Memory B cell (primary cell): Measurements from ENCODE around the gene ITPRID2.

Experiments
- ATAC-seq: fragments of 150-1000 bp; cut with Tn5 transposase; 2 replicates; pipeline ENCODE4 v1.10.0; 2021; ENCODE audit warnings: low read depth, mild to moderate bottlenecking, moderate library complexity
- DNase-seq, 2 donors: peaks; one replicate each; pipeline ENCODE4 v3.0.0; 2022; ENCODE audit warnings: low spot score in 2 of 2
- H3K27ac Mint-ChIP-seq: one replicate; pipeline ENCODE4 v1.8.0; 2022; ENCODE audit warnings: mild to moderate bottlenecking, moderate library complexity, mixed read lengths
- H3K27me3 Mint-ChIP-seq: one replicate; pipeline ENCODE4 v1.8.0; 2022; ENCODE audit warnings: mixed read lengths
- H3K36me3 Mint-ChIP-seq: one replicate; pipeline ENCODE4 v1.8.0; 2022; ENCODE audit warnings: mild to moderate bottlenecking, mixed read lengths
- H3K4me1 Mint-ChIP-seq: one replicate; pipeline ENCODE4 v1.8.0; 2022; ENCODE audit warnings: mixed read lengths
- H3K4me3 Mint-ChIP-seq: one replicate; pipeline ENCODE4 v1.8.0; 2022; ENCODE audit warnings: mild to moderate bottlenecking, moderate library complexity, mixed read lengths
- H3K9me3 Mint-ChIP-seq: one replicate; pipeline ENCODE4 v1.8.0; 2022; ENCODE audit warnings: mixed read lengths

The ITPRID2 gene

DNA sequence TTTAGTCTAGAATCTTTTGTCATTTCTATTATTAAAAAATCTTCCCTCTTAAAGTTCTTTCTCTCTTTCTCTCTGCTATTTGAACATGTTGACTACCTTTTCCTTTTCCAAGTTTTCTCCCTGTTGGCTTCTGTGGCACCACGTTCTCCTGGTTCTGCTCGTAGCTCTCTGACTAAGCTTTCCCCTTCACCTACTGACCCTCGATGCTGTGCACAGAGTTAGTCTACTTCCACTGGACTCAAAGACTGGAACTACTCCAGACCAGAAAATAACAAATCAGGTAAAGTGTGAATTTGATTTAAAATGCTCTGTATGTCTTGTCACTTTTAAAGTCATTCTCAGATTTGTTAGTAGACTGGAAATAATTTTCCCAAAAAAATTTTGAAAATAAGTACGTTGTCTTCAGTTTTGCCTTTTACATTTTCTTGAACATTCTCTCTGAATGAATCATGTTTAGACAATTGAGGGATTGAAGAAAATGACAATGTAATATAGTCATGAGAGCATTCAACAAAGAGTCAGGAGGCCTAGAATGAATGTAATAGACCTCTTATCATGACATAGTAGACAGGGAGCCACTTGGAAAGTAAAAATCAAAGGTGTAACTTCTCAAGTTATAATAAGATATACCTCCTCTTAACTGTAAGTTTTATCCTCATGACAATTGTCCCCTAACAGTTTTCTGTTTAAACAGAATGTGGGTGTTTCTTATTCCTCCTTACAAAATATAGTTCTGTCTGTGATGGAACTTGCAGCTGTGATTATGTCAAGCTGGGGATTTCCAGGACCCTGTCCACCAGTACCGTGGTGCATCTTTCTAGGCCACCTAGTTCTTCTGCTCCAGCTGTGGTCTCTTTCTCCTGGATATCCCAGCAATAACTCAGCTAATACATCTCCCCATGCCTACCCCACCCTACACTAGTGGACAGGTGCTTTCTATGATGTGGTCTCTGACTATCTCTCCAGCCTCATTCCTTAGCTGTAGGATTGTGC is 25.5 kb downstream of the ITPRID2 start:
- ATAC-seq (no peak), DNase-seq (no peak)
- H3K27ac Mint-ChIP-seq: no peak overlapping the region
- H3K4me3 Mint-ChIP-seq: no peak overlapping the region
- H3K36me3 Mint-ChIP-seq: peaks cover 25% of the 10 kb centered on the region
- no peaks in the 10 kb centered on the region for H3K27me3 Mint-ChIP-seq
- H3K9me3 Mint-ChIP-seq: no peaks in the 10 kb centered on the region
- no peaks in the 10 kb centered on the region for H3K4me1 Mint-ChIP-seq

DNA sequence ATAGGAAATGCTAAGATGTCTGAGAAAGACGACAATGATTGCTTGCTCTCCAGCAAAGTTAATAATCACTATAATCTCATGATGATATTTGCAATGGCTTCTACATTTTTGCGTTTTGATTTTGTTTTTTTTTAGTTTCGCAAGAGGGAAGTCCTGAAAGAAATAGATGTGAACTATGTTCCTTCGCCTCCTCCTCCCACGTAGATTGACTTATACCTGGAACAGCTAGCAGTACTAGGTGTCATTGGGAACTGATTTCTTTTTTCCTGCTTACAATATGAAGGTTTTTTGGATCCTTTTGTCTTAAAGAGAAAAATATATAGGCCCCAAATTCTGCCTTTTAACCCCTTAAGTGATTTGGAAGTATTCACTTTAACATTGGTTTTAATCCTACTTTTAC is 26.7 kb downstream of the ITPRID2 start:
- peaks cover 28% of the 10 kb centered on the region for H3K36me3 Mint-ChIP-seq
- DNase-seq: no peak
- H3K4me3 Mint-ChIP-seq: no peak overlapping the region
- H3K9me3 Mint-ChIP-seq: no peaks in the 10 kb centered on the region
- no peaks in the 10 kb centered on the region for H3K4me1 Mint-ChIP-seq
- no peak for ATAC-seq
- H3K27ac Mint-ChIP-seq: no peak overlapping the region
- no peaks in the 10 kb centered on the region for H3K27me3 Mint-ChIP-seq

DNA sequence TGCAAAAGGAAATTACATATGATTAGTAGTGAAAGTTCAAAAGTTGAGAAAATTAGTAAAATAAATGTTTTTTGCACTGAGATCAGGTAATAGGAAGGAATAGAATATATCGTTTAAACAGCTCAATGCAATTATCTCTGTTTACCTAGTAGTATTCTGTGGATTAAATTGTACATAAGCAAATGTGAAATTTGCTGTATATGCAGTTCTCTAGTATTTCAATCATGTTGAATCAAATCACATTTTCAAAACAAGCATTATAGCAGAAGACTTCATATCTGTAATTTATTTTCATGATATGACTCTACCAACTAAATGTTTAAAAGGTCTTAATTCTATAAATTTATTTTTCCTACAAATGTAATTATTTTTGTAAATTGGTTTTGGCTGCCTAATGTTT is 31.6 kb downstream of the ITPRID2 start:
- no peaks in the 10 kb centered on the region for H3K27me3 Mint-ChIP-seq
- peaks cover 3% of the 10 kb centered on the region for H3K9me3 Mint-ChIP-seq
- peaks cover 2% of the 10 kb centered on the region for H3K4me1 Mint-ChIP-seq
- ATAC-seq (no peak), DNase-seq (no peak)
- peaks cover 19% of the 10 kb centered on the region for H3K36me3 Mint-ChIP-seq
- no peak overlapping the region for H3K4me3 Mint-ChIP-seq
- no peak overlapping the region for H3K27ac Mint-ChIP-seq

DNA sequence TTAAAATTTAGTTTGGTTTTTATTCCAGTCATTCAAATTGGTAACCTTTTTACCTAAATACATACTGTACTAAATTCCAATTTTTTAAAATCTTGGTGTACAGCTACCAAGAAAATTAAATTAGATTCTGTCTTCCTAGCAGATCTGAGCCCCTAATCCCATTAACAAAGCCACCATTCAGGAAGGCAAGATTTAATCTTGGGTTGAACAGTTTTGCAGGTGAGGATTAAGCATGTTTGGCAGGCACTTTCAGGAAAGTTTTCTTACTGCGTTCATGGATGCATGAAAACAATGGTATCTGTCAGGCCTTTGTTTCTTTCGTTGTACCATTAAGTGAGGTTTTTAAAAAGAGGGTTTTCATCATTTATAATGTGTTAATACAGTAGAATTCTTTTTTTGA is 32.8 kb downstream of the ITPRID2 start:
- Mint-ChIP-seq H3K36me3 (peaks cover 17% of the 10 kb centered on the region), H3K4me1 (peaks cover 2% of the 10 kb centered on the region), H3K4me3 (no peak overlapping the region)

DNA sequence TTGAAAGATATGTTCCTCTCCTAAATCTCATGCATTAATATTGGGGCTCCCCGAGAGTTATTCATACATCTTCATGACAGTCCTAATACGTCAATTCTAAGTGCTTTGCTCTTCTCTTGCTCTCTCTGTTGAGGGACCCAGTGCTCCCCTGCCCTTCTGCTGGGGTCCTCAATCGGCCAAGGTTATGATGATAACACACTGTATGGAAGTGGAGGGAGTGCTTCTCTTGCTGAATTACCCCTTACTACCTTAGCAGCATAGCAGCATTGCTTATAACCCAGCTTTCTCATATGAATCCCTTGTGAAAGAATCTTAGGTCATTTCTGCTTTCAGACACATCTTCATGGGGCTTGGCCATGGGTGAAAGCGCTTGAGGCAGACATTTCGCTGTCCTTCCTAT is 43.2 kb downstream of the ITPRID2 start:
- Mint-ChIP-seq H3K27me3 (peaks cover 3% of the 10 kb centered on the region), H3K4me1 (no peaks in the 10 kb centered on the region), H3K27ac (no peak overlapping the region), H3K4me3 (no peak overlapping the region), H3K36me3 (peaks cover 4% of the 10 kb centered on the region), H3K9me3 (no peaks in the 10 kb centered on the region)
- DNase-seq (no peak), ATAC-seq (no peak)

More for the DNA sequence above, 32.8 kb downstream of the ITPRID2 start:
- Mint-ChIP-seq H3K27ac (no peak overlapping the region), H3K27me3 (no peaks in the 10 kb centered on the region), H3K9me3 (peaks cover 3% of the 10 kb centered on the region)
- DNase-seq (no peak), ATAC-seq (no peak)

DNA sequence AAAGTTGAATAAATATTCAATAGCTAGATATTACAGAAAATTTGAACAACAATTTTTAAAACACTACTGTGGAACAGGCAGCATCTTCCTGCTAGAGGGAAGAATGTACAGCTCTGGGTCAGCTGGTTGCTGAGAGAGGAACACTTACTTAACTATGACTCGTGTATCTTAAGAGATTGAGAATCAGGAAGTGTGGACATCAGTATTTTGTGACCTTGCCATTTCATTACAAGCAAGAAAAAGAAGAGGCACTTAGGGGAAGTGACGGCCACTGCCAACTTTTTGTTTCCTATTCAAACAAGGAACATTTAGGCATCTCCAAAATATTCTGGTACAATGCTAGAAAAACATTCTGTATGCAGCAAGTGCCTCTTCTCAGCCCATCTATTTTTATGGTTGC is 45.9 kb downstream of the ITPRID2 start:
- Mint-ChIP-seq H3K27ac (no peak overlapping the region), H3K4me1 (no peaks in the 10 kb centered on the region), H3K9me3 (no peaks in the 10 kb centered on the region), H3K36me3 (no peaks in the 10 kb centered on the region), H3K4me3 (no peak overlapping the region), H3K27me3 (peaks cover 3% of the 10 kb centered on the region)
- no peak for ATAC-seq
- no peak for DNase-seq

DNA sequence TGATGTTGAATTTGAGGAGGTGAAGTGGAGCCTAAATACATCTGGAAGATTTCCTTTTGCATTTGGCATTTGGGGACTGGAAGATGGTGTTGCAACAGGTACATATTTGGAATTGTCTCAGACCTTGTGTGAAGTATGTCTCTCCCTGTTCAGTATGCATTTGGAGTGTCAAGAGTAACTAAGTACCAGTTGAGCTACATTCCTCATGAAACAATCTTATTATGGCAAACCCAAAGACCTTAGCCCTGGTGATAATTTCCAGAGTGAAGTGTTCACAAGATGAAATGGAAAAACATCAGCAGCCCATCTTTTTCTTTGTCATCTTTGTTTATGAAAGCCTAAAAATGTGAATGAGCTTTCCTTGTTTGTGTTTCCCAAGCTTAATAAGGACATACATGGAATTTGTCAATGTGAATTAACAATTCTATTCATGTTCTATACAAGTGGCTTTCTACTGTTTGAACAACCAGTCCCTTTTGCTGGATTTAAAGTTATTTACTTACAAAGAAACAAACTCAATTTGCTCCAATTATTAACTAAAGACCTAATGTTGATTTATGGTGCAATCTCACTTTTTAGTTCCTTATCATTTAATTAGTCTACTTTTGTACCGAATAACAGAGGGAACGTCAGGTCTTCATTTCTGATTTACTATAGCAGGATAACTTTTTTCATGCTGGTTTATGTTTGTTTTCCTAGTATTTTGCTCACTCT is 52.0 kb downstream of the ITPRID2 start:
- H3K4me1 Mint-ChIP-seq: no peaks in the 10 kb centered on the region
- no peak overlapping the region for H3K27ac Mint-ChIP-seq
- ATAC-seq: no peak
- no peak for DNase-seq
- no peaks in the 10 kb centered on the region for H3K36me3 Mint-ChIP-seq
- peaks cover 10% of the 10 kb centered on the region for H3K27me3 Mint-ChIP-seq
- H3K4me3 Mint-ChIP-seq: no peak overlapping the region
- no peaks in the 10 kb centered on the region for H3K9me3 Mint-ChIP-seq

DNA sequence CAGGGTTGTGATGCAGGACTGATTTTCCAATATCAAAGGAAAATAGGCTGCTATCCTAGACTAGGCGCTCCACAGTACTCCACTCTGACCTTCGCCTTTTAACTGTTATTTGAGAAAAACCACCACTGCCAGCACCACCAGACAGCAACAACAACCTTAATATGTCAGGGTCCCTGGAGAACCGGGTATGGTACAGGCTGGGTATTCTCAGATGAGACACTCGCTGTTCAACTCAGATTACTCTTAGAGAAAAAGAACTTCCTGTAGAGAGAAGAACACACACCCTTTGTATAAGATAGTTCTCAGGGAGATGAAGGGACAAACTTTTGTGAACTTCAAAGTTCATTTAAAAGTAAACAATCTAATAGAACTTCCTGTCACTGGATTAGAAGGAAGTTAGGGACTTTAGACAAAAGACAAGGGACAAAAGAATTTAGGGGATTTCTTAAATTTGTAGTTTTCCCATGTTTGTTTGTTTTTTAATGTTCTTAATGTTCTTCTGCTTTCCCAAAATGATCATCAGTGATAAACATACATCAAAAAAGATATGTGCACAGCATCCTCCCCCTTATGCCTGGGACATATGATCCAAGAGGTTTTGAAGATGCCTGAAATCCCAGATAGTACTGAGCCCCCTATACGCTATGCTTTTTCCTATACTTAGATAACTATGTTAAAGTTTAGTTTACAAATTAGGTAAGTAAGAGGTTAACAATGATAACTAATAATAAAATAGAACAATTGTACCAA is 52.8 kb downstream of the ITPRID2 start:
- DNase-seq: no peak
- no peak for ATAC-seq
- Mint-ChIP-seq H3K27me3 (peaks cover 8% of the 10 kb centered on the region), H3K4me3 (no peak overlapping the region), H3K9me3 (no peaks in the 10 kb centered on the region), H3K27ac (no peak overlapping the region), H3K36me3 (no peaks in the 10 kb centered on the region), H3K4me1 (no peaks in the 10 kb centered on the region)

DNA sequence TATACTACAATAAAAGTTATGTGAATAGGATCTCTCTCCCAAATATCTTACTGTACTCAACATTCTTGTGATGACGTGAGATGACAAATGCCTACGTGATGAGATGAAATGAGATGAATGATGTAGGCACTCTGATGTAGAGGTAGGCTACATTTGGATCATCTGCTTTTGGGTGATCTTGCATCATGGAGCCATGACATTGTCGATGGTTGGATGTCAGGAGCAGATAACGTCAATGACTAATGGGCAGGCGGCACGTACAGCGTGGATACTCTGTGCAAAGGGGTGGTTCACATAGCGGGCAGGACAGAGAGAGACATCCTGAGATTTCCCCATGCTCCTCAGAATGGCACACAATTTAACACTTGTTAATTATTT is 53.4 kb downstream of the ITPRID2 start:
- DNase-seq (no peak), ATAC-seq (no peak)
- H3K4me1 Mint-ChIP-seq: no peaks in the 10 kb centered on the region
- peaks cover 8% of the 10 kb centered on the region for H3K27me3 Mint-ChIP-seq
- no peaks in the 10 kb centered on the region for H3K9me3 Mint-ChIP-seq
- no peak overlapping the region for H3K4me3 Mint-ChIP-seq
- no peaks in the 10 kb centered on the region for H3K36me3 Mint-ChIP-seq
- H3K27ac Mint-ChIP-seq: no peak overlapping the region

DNA sequence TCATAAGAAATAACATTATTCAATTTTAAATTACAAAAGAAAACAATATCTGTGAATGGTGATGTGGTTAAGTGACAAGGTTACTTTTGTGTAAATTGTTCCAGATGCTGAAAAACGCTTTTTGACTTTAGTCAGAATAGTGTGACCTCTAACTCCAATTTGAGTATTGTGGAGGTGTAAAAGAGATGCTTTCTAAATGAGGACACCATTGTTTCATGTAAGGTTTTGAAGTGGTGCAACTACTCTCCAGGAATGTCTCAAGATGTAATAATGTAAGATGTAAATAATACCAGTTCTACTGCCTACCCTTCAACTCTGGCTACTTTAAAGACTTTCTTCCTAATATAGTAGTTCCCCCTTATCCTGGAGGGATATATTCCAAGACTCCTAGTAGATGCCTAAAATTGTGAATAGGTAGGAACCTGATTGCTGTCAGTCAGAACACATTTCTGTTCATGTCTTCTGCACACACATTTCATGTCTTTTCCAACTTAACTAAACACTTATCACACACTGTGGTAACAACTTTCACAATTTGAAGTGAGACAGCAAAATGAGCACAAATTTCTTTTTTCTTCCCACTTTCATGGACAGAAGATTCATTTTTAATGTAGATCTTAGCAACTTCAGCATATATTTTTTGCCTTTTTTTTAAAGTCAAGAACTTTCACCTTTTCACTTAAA is 55.1 kb downstream of the ITPRID2 start:
- no peaks in the 10 kb centered on the region for H3K36me3 Mint-ChIP-seq
- ATAC-seq (no peak), DNase-seq (no peak)
- no peaks in the 10 kb centered on the region for H3K4me1 Mint-ChIP-seq
- no peak overlapping the region for H3K27ac Mint-ChIP-seq
- no peaks in the 10 kb centered on the region for H3K9me3 Mint-ChIP-seq
- H3K27me3 Mint-ChIP-seq: peaks cover 8% of the 10 kb centered on the region
- H3K4me3 Mint-ChIP-seq: no peak overlapping the region

DNA sequence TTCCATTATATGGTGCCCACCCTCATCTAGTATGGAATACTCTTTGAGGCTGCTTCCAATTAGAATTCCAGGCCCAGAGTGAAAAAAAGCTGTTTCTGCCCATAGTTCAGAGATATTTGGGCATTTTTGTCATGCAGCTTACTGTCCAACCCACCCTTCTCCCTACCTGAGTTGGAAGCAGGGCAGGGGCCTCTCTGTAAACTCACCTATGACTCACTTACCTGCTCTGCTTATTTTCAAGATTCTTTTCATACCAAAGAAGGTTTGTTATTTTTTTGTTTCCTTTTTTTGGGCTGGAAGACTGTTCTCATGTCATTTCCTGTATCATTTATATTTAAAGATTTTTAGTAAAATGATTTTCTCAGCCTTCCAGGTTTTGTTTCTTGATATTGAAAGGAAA is 55.7 kb downstream of the ITPRID2 start:
- no peak overlapping the region for H3K27ac Mint-ChIP-seq
- no peaks in the 10 kb centered on the region for H3K9me3 Mint-ChIP-seq
- H3K27me3 Mint-ChIP-seq: peaks cover 9% of the 10 kb centered on the region
- no peak for DNase-seq
- H3K4me3 Mint-ChIP-seq: no peak overlapping the region
- no peaks in the 10 kb centered on the region for H3K36me3 Mint-ChIP-seq
- ATAC-seq: no peak
- no peaks in the 10 kb centered on the region for H3K4me1 Mint-ChIP-seq

DNA sequence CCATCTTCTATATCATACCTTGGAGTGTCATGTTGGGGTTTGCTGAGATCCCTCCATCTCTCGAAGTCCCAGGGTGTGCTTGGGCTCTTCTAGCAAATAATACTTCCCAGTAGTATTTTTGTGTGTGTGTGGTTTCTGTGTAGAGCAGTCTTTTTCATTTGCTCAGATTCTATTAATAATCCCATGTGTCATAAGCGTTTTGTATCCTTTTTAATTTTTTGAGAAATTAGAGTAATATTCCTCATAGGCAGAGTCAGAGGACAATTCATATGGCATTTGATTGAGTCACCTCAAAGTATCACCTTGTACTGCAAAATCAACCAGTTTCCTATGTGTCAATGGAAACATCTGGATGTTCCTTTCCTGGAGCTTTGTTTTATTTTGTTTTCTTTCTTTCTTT is 56.7 kb downstream of the ITPRID2 start:
- Mint-ChIP-seq H3K4me3 (no peak overlapping the region), H3K27me3 (peaks cover 9% of the 10 kb centered on the region), H3K36me3 (no peaks in the 10 kb centered on the region), H3K4me1 (no peaks in the 10 kb centered on the region), H3K9me3 (no peaks in the 10 kb centered on the region), H3K27ac (no peak overlapping the region)
- DNase-seq (no peak), ATAC-seq (no peak)

DNA sequence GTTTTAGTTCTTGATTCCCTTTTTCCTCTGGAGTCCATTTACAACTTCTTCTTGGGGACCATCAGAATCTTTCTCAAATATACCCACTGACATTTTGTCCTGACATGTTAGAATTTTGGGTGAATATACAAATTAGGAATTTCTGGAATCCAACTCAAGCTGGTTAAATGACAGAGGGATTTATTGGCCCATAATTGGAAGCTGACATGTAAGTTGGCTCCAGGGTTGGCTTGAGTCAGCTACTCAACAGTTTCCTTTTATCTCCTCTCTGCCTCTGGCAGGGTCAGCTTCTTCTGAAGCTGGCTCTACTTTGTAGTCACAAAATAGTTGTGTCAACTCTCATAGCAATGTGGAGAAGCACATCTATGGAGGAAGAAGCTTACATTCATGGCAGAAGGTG is 57.5 kb downstream of the ITPRID2 start:
- Mint-ChIP-seq H3K4me3 (no peak overlapping the region), H3K36me3 (no peaks in the 10 kb centered on the region), H3K4me1 (no peaks in the 10 kb centered on the region), H3K27me3 (peaks cover 10% of the 10 kb centered on the region), H3K27ac (no peak overlapping the region), H3K9me3 (no peaks in the 10 kb centered on the region)
- DNase-seq (no peak), ATAC-seq (no peak)
